ENCODE data around the gene TMEM82.

The TMEM82 gene

GRCh38 chr1:15757575-15758342 lies 15.5 kb downstream of the TMEM82 start:
- DNase-seq: no peak

DNA sequence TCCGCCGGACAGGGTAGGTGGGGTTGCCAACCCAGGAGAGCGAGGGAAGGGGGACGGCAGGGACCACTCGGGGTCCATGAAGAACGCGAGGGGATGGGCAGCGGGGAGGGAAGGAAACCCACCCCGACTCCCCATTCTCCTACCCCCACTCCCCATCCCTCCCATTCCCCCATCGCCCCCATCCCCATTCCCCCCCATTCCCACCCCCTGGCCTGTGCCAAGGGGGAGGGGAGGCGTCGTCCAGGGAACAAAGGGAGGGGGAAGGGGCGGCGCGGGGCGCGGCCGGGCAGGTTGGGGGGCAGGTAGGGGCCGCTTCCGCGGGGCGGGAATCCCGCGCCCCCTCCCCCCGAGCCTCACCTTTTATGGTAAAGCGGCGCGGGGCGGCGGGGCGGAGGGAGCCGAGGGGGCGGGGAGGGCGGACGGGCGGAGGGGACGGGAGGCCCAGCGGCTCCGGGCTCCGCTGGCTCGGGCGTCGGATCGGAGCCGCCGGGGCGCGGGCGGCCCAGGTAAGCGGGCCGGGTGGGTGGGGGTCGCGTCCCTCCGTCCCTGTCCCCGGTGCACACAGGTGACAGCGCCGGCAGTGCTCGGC lies 16.1 kb downstream of the TMEM82 start, which contains the start of gene FBLIM1:
FBLIM1 (plus strand) TSS at position 453 of the 589 bp plus-strand sequence. CDS start 6,189 bp downstream, outside the sequence.
- DNase-seq: no peak

GRCh38 chr1:15758953-15759661 lies 16.8 kb downstream of the TMEM82 start:
- DNase-seq: no peak

DNA sequence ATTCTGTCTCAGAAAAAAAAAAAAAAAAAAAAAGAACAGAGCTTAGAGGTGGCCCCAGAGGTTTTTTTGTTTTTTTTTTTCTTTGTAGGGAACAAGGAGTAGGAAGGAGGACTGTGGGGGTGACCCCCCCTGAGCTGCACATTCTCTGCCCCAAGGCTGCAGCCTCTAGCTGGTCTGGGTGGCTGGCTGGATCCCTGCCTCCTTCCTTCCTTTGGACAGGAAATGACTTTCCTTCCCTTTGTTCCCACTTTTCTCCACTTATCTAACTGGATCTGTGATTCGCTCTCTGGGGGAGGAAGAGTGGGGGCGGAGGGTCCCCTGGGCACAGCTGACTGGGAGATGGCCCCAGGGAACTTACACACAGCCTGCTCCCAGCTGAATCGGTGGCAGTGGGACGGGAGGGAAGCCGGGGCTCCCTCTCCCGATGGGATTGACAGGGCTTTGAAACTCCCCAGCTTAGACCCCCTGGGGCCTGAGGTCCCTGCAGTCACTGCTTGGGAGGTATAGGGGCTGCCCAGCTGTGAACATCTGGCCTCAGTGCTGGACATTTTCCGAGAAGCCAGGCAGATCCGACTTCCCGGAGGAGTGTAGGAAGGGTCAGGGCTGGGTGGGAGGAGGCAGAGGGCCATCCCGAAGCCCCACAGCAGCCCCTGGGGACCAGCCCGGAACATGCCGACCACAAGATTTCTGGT lies 18.4 kb downstream of the TMEM82 start:
- DNase-seq: no peak

DNA sequence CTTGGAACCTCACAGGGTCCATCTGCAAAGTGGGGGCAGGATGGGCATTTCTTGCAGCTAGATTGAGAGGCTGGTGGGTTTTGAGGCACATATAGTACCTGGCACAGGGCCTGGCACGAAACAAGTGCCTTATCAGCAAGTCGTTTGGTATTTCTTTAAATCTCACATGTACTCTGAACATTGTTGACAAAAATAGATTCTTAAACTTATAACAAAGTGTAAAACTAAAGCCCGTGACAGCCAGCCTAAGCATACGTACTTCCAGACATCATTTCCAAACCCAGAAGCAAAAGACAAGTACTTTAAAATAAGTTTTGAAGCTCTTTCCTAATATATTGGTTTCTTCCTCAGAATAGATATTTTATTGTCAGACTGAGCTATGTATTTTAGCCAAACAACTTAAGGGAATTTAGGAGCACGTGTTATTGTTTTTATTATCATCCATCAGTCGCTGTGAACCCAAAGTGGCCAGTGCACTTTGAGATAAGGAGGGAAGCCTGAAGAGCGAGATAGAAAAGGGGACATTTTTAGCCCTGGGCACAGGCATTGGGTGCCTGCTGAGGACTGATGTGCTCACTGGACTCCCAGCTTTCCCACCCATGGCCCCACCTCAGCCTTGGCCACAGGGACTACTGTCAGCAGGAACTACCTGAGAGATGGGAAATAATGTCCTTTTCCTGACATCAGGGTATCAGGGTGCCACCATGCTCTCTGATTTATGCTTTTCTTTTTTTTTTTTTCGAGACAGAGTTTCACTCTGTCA lies 19.2 kb downstream of the TMEM82 start:
- no peak for DNase-seq

- DNase-seq: no peak
These were observed 20.2 kb downstream of the TMEM82 start for GRCh38 chr1:15762546-15762945.

DNA sequence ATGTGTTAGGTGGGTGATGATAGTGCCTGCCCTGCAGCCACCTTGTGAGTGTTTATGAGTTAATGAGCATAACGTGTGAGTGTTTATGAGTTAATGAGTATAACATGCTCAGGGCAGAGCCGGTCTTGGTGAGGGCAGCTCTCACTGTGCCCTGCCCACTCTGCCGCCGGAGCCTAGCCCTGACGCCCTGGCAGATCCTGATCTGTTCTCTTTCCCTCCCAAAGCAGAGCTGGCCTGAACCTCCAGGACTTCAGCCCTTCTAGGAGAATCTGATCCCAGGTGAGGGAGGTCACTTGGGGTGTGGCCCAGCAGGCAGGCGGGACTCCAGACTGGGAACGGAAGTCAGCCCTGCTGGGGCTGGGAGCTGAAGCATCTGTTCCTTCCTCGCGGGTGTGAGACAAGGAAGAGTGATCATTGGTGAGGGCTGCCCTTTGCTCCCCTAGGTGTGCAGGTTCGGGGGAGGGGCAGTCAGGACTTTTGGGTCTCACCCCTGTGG lies 22.0 kb downstream of the TMEM82 start:
- no peak for DNase-seq

- DNase-seq: no peak
These were observed 22.6 kb downstream of the TMEM82 start for GRCh38 chr1:15764890-15765289.

DNA sequence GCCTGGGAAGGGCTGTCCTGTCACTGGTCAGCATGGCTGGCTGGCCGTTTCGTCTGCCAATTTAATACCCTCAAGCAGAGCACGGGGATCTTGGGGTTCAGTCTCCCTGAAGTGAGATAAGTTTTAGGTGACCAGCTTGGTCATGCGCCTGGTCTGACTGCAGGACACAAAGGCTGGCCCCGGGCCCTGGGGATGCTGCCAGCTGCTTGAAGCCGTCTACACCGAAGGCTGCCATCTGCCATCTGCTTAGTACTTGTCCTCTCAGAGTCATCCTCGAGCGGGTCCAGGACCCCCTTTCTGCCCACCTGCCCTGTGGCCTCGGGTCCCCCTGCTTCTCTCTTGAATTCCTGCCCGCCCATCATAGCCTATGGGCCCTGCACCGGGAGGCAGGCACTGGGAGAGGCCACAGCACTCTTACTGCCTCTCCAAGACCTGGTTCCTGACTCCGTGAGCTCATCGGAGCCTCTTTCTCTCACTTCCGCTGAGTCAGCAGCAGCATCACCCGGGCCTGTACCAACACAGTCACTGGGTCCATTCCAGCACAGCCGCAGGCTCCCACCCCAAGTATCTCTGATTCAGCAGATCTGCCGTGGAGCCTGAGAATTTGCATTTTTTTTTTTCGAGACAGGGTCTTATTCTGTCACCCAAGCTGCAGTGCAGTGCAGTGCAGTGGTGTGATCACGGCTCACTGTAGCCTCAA lies 23.3 kb downstream of the TMEM82 start:
- no peak for DNase-seq

- DNase-seq: no peak
These were observed 25.6 kb downstream of the TMEM82 start for GRCh38 chr1:15767941-15768340.

DNA sequence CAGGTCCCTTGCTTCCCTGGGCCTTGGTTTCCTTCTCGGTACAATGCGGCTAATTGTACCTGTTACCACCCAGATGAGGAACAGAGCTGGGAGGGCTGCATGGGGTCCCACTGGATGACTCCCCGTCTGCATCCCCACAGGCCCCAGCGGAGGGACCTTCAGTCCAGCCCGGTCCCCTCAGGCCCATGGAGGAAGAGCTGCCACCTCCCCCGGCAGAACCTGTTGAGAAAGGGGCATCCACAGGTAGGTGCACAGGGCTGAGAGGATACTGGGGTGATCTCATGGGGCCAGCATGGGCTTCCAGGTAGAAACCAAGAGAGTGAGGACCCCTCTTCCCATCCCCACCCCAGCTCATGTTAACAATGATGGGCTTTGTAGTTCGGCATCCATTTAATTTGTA lies 26.1 kb downstream of the TMEM82 start:
- no peak for DNase-seq

- DNase-seq: no peak
These were observed 28.1 kb downstream of the TMEM82 start for GRCh38 chr1:15770313-15770962.

DNA sequence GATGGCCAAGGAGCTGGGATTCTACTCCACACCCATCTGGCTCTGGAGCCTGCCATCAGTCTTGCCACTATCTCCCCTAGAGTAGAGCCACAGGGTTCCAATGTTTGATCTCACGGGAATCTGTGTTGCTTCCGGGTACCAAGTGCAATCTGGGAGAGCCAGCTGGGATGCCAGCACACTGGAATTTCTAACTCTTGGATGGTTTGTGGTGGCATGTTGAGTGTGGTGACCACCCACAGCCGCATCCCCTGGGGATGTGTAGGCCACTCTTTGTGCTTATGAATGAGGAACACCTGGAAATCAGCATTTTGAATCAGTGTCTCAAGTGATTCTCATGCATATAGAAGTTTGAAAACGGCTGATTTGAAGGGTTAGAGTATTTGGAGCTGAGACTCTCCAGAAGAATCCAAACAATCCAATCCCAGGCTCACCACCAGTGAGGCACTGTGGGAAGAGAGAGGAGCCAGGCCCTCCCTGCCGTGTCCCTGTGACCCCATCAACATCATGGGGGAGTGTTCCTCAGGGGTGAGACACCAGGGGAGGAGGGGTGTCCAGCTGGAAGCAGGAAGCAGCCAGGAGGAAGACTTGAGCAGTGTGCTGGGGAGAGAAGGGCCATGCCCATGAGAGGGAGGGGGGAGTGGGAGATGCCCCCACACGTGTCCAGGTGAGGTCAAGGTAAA lies 29.7 kb downstream of the TMEM82 start:
- DNase-seq: no peak

DNA sequence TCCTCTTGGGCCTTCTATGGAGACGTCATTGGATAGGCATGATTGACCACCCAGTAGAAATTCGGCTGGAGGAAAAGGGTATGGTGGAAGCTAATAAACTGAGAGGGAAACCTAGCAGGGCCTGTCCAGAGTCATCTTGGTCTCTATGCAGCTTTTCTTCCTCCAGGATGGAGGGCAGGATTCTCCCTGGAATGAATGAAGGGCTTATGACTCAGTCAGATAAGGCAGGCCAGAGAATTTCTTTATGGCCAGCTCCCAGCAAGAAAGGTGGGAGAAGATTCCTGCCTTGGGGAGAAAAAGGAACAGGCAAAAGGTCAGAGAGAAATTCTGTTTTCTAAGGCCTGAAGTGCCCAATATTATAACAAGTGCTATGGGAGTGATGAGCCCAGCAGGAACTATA lies 33.4 kb downstream of the TMEM82 start:
- DNase-seq: no peak

GRCh38 chr1:15777909-15778707 lies 35.8 kb downstream of the TMEM82 start:
- DNase-seq: no peak

- DNase-seq: no peak
These were observed 43.4 kb downstream of the TMEM82 start for GRCh38 chr1:15785683-15786082.

DNA sequence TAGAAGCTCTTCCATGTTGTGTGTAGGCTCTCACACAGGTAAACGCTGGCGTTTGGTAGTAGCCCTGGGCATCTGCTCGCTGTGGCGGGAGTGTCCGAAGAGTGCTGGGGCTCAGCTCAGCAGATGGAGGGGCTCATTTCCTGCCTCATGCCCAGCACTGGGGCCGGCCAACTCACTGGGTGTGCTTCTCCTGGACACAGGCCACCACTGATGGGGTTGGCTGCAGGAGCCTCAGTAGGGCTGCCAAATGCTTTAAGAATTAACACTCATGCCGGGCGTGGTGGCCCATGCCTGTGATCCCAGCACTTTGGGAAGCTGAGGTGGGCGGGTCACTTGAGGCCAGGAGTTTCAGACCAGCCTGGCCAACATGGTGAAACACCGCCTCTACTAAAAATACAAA lies 44.3 kb downstream of the TMEM82 start:
- DNase-seq: no peak

DNA sequence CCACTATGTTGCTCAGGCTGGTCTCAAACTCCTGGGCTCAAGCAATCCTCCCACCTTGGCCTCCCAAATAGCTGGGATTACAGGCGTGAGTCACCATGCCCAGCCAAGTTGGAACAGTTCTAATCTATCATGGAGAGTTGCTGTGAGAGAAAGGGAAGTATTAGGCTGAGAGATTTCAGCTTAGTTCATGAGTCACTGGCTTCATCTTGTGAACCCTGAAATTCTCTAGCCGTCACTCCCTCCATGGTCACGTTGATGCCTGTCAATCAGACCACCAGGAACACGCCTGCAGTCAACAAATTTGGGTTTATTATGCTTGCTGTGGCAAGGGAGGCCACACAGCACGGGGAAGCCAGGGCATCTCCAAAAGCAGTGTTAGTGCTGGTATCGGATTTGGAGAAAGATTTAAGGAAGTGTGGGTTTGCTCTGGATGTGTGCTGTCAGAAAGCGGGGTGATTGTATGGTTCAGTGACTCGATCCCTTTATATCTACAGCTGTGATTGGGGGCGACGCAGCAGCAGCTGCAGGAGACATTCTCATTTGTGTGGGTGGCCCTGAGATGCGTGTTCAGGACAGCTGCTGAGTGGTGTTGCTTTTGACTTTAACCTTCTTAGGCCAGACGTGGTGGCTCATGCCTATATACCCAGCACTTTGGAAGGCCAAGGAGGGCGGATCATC lies 46.5 kb downstream of the TMEM82 start:
- no peak for DNase-seq

DNA sequence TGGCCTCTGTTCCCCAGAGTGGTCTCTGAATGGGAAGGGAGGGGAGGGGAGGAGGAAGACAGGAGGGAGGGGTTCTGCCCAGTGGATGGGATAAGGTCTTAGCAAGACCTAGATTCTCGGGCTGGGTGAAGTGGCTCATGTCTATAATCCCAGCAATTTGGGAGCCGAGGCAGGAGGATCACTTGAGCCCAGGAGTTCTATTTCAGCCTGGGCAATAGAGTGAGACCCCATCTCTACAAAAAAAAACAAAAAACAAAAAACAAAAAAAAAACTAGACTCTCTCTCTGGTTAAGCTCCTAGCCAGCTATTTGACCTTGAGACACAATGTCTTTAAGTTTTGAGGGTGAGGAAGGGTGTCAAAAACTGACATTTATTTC lies 53.8 kb downstream of the TMEM82 start:
- no peak for DNase-seq

Data from right forelimb (tissue), 1 donor.